HCT116 (cell line): Measurements from ENCODE around the gene PTHLH.

ENCODE experiments used
- POLR2A ChIP-seq: IDR thresholded peaks from 2 replicates; pipeline ENCODE4 v1.7.0; 2011; ENCODE audit warnings: borderline replicate concordance; ENCODE audit not compliant: insufficient read depth, insufficient read length; ENCODE audit errors: extremely low read depth
- POLR2AphosphoS5 ChIP-seq: IDR thresholded peaks from 2 replicates; pipeline ENCODE4 v1.6.1; 2011; ENCODE audit warnings: mild to moderate bottlenecking, low read depth, low read length, moderate library complexity
- TF ChIP-seq, protein P1 (sequence below), 3 experiments: fragments of 200-600 bp in 1 of 3; sonication (generic) in 1 of 3; IDR thresholded peaks in 2 of 3; conservative IDR thresholded peaks in 1 of 3; 2 replicates each; pipeline ENCODE4 v1.5.1; 2012 to 2017; ENCODE audit warnings: low read depth in 2 of 3, low read length in 2 of 3, antibody characterized with exemption in 1 of 3, borderline replicate concordance in 1 of 3, control low read depth in 1 of 3, mild to moderate bottlenecking in 1 of 3, mixed read lengths in 1 of 3, mixed run types in 1 of 3, moderate library complexity in 1 of 3; ENCODE audit not compliant: insufficient read depth in 1 of 3

DNA sequence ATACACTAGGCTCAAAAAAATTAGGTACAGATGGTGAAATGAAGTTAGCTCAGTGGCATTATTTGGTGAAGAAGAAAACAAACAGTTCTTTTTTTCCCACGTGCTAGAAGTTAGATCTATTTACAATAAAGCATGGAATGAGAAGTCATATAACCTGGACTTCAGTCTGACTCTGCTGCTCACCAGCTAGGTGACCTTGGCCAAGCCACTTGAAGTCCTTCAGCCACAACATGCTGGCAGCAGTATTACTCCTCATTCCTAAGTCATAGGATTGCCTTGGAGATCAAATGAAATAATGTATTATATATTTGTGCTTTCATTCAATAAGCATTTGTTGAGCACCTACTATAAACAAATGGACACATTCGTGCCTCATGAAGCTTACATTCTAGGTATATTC is 45.2 kb downstream of the PTHLH start:
- TF ChIP-seq, protein P1, sequence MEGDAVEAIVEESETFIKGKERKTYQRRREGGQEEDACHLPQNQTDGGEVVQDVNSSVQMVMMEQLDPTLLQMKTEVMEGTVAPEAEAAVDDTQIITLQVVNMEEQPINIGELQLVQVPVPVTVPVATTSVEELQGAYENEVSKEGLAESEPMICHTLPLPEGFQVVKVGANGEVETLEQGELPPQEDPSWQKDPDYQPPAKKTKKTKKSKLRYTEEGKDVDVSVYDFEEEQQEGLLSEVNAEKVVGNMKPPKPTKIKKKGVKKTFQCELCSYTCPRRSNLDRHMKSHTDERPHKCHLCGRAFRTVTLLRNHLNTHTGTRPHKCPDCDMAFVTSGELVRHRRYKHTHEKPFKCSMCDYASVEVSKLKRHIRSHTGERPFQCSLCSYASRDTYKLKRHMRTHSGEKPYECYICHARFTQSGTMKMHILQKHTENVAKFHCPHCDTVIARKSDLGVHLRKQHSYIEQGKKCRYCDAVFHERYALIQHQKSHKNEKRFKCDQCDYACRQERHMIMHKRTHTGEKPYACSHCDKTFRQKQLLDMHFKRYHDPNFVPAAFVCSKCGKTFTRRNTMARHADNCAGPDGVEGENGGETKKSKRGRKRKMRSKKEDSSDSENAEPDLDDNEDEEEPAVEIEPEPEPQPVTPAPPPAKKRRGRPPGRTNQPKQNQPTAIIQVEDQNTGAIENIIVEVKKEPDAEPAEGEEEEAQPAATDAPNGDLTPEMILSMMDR (IDR thresholded peaks at IDR 0.05 in 2 of 3, conservative IDR thresholded peaks at IDR 0.05 in 1 of 3; ENCODE audit: borderline replicate concordance in 1 of 3, insufficient read depth in 1 of 3, low read depth in 2 of 3, low read length in 2 of 3): no peak
- TF ChIP-seq POLR2A (no peak), POLR2AphosphoS5 (no peak)
